GM21717 (cell line): Measurements from ENCODE around the gene WEE2.
"Not testable (repeated sequence)": the region's sequence is repeated elsewhere in the genome, so short reads cannot be mapped to it uniquely, and the experiment has no call there.

Experiments used
- ATAC-seq: cut with Tn5 transposase; IDR thresholded peaks from one replicate; pipeline ENCODE4 v1.9.1; 2021; ENCODE audit warnings: mild to moderate bottlenecking, moderate library complexity; ENCODE audit not compliant: unreplicated experiment

The WEE2 gene

DNA sequence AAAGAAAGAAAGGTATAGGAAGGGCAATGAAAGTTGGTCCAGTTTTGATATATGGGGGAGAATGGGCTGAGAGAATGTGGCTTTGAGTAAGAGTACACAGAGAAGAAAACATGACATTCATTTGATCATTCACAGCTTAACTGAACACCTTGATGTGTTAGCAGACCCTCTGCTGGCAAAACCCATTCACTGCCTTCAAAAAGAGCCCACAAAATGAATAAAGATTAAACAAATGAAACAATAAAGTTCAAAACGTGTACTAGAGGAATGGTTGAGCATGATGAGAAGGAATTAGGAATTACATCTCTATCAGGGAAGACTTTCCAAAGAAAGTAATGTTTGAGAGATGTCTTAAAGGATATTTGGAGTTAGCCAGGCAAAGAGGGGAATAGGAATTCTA is 2.1 kb downstream of the WEE2 start:
- ATAC-seq: no peak

DNA sequence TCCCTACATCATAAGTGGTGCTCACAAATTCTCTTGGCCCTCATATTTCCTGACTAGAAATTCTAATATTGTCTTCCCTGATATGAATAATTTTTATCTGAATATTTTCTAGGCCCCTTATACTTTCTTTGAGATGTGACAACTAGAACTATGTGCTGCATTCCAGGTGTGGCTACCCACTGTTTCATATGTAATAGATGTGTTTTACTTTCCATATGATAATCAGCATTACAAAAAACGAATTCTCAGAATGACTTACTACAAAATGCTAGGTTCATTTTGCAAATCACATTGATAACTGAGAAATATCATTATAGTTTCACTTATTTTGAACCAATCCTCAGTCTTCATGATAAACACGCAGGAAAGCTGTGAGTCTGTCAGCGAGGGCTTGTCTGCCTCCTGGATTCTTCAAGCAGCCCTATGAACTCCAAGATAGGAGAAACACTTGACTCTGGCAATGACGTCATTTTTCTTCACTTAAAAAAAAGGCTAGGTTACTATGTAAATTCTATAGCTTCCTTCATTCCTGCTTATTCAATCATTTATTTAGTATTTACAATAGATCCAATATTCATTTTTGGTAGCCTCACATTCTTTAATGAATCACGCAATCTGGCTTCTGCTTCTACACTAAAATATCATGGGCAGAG is 4.6 kb downstream of the WEE2 start:
- no peak for ATAC-seq

DNA sequence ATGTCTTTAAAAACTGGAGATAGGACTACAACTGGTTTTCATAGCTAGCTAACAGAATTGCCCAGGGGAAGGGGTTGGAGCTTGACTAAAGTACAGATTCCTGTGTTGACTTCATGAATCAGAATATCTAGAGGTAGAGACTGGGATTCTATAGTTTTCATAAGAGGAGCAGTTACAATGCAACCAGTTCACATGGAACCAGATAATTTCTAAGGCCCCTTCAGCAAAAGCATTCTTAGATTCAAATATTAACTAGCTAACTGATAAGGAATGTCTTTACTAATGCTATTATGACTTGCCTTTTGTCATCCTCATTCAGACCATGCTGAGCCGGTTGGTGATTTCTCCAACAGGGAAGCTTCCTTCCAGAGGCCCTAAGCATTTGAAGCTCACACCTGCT is 5.7 kb downstream of the WEE2 start:
- no peak for ATAC-seq

DNA sequence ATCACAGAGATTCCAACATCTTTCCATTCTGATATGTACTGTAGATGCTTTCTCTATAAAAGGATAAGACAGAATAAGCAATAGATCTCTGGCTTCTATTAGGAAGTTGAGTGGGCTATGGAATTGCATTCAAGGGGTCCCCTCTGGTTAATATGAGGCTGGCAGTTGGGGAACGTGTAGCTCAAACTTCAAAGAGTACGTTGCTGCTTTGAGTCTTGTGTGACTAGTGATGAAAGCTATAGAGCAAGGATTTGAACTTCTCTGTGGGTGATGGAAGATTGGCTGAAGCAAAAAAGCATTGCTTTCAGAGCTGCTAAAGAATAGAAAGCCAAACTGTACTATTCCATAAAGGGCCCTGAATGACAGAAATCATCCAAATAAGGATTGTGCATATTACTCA is 6.4 kb downstream of the WEE2 start:
- no peak for ATAC-seq

DNA sequence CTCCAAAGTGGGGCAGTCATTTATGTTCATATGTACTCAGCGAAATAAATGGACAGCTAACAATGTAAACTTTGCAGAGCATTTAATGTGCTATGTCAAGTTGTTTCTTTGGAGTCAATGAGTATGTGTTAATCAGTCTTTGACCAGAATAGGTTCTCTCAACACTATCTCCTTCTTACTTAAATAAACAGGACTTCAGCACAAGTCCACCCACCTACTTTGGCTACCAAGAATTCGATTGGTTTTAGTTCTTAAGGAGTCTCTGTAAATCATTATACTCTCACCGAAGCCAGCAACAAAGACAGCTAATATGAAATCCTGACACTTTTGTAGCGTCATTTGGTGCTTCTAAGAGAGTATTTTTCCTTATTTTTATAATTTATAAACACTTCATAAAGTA is 6.9 kb downstream of the WEE2 start:
- ATAC-seq: no peak

DNA sequence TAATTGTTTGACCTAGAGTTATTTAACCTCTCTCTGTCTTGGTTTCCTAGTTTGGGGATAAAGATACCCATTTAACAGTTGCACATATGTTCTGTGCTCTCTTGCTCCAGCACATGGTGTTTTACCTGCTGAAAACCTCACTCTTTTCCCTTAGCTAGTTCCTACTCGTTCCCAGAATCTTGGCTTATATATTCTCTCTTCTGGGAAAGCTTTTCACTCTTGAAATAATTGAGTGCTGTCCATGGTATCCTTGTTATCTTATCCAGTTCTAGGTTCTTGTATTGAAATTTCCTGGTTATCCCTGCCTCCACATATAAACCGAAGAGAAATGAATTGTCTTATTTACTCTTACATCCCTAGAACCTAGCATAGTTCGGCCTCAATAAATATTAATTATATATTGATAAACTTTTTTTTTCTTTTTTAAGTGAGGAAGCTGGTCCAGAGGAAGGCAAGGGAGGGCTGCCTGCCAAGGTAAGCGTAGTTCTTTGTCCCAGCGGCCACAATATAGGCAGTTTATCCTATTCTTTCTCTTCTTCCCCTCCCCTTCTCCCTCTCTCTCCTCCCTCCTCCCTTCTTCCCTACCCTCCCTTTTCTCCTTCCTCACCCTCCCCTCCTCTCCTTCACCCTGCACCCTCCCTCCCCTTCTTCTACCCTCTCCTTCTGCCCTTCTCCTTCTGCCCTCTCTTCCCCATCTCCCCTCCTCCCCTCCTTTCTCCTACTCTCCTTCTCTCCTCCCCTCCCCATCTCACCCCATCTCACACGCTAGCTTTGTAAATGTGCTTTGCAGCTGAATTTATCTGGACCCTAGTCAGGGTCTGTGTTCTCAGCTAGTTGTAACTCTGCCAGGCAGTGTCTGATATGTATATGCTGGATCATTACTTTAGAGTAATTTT is 7.9 kb downstream of the WEE2 start:
- no peak for ATAC-seq

DNA sequence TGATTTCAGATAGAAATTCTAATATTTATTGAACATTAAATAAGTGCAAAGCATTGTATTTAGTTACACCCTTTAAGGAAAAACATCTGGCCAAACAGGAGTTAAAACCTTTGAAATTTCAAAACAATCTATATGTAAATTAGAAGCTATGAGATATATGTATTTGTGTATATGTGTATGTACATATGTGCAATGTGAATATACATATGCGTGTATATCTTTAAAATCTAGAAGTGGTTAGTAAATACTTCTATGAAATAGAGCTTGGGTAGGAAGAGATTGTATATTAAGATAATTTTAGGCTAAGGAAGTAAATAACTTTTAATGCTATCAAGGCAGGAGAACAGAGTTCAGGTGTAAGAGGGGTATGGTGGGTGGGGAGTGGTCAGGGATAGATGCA is 9.3 kb downstream of the WEE2 start:
- no peak for ATAC-seq

DNA sequence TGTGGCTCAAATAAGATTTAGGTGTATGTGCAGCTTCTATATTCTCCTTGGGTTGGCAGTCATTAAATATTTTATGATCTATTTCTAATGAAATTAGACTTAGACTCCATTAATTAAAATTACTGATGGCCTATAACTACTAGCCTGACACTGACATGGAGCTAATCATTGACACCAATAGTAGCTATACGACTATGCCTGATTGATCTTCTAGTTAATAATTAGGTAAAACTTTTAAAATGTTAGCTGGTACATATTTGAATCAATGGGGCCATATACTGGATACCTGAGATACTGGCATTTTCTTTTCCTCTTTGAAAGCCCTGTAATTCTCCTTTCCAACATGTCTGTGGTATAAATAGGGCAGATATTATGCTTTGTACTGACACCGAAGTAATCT is 14.4 kb downstream of the WEE2 start:
- no peak for ATAC-seq

DNA sequence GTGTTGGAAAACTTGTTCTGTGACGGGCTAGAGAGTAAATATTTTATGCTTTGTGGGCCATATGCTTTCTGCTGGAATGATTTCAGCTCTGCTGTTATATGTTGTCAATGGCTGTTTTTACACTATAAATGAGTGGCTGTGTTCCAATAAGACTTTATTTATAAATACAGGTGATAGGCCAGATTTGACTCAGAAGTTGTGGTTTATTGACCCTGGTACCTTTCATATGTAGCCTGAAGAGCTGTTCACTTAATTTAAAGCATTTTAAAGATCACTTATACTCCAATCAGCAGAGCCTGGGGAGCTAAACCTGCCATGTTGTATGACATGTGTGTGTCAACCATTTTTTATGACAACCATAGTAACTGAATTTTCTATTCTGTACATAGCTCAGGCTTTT is 20.9 kb downstream of the WEE2 start:
- ATAC-seq: no peak

DNA sequence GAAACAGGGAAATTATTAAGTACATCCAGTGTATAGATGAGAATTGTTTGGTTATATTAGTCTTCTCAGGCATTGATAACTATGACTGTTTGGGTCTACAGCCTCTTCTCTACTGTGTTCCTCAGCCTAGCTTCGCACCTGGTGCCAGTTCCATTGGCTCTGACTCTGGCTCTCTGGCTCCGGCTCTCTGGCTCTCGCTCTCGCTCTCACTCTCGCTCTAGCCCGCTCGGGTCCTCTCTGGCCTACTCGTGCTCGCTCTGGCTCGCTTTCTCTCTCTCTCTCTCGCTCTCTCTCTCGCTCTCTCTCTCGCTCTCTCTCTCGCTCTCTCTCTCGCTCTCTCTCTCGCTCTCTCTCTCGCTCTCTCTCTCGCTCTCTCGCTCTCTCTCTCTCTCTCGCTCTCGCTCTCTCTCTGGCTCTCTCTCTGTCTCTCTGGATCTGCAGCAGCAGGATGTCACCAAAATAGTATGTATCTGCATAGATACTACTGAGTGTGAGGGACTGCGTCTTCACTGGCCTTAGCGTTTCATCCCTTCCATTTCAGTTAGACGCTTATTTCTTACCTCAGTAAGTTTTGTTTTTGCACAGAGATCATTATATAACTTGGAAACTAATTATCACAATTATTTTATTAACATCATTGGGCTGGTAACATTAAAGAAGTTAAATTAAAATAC is 23.5 kb downstream of the WEE2 start:
- no peak for ATAC-seq

DNA sequence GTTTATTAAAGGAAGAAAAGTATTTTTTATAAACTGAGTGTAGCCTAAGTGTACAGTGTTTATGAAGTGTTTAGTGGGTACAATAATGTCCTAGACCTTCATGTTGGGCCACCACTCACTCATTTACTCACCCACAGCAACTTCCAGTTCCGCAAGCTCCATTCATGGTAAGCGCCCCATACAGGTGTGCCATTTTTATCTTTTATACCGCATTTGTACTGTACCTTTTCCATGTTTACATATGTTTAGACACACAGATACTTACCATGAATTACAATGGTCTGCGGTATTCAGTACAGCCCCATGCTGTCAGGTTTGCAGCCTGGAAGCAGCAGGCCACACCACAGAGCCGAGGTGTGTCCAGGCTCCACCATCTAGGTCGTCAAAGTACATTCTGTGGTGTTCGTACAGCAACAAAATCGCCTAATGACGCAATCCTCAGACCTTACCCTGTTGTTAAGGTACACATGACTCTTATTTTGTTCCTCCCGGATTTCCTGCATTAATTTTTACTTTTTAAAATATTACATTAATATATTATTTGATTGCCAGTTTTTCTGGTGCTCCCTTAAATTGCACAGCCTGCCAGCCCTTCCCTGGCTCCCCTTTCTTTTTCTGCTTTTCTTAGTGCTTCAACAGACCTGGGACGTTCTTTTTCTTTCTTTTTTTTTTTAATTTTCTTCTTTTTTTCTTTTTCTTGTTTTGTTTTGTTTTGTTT is 29.1 kb downstream of the WEE2 start:
- ATAC-seq: no peak

DNA sequence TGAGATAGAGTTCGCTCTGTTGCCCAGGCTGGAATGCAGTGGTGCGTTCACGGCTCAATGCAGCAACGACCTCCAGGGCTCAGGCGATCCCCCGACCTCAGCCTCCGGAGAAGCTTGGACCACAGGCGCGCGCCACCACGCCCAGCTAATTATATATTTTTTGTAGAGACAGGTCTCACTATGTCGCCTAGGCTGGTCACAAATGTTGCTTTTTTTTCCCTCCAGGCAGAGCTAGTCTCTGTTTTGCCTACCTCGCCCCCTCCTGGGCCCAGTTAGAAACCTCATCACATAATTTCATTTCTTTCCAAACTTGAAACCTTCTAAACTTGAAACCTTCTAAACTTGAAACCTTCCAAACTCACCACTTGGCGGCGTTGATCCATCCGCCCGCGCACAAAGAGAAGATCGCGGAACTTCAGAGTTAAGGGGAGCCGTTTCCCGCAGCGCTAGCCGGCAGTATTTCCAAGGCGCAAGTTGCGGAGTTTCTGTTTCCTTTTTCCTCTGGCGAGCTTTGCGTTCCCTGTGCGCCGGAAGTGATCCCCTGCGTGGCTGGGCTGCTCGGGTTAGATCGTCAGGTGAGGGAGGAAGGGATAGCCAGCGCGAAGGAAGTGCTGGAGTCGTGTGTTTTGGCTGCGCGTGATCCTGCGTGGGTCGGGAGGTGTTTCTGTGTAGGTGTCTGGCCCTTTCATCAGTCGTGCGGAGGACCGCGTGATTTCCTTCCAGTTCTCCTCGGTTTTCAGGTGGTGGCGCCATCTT is 29.9 kb downstream of the WEE2 start, which contains the start of gene SSBP1:
Gene SSBP1 (plus strand): TSS at position 523 of the 756 bp plus-strand sequence. CDS start 809 bp downstream, outside the sequence.
- peak; percentile 92 for ATAC-seq

DNA sequence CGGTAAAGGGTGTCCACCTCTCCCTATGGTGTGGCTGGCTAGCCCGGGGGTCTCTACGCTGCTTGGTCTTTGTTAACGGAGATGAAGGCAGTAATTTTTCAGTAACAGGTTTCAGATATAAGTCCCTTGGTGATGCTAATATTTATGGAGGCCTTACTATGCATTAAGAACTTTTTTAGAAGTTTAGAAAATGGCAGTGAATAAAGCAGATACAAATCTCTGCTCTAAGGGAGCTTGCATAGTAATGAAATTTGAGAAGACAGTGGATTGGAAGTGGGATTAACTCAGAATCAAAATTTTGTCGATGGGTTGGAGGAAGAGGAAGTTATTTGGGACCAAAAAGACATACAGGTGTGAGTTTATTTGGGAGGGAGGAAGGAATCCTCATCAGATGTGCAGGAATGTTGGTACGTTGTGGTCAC is 30.4 kb downstream of the WEE2 start:
- ATAC-seq: no peak

DNA sequence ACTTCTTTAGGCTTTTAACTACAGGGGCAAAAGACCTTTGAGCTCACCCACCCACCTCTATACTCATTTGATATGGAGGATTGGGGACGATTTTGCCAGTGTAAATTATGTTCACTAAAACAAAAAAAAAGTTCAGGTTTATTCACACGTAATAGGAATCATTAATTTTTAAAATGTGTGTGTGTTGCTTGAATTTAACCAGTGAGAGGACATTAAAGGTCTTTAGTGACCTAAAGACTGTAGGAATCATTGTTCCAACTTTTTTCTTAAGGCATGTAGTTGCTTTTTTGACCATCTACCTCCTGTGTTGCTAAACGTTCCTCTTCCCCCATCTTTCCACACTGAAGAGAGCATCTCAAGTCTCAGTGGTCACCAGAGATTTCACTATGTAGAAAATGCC is 31.1 kb downstream of the WEE2 start:
- no peak for ATAC-seq

DNA sequence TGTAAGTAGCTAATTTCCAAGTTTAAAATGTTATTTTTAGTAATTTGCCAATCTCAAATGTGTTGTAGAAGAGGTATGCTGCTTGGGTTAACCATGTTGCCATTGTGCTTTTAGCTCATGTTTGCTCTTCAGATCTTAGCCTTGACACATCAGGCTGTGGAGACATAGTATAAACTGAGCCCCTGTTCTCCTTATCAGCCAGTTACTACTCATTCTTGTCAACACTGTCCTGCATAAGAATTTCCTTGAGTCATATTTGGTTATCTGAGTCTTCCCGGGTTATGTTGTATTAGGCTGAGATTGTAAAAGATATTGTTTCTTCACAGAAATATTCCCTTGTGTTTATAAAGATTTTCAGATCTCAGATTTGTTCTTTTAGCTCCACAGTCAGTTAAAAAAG is 34.1 kb downstream of the WEE2 start:
- no peak for ATAC-seq

DNA sequence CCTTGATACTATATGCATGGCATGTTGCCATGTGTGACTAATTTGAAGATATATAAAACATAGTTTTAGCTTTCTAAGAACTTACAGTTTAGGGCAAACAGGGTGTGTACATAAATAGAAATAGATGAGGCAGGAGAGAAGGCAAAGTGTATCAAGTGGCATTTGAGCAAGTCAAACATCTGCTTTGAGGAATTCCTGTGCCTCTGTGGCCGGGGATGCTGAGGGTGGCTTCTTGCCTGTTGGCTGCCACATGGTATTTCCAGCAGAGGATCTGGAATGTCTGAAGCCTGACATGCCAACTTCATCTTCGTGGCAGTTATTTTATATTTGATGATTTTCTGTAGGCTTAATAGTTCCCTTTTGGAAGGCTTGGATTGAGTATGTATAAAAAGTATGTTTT is 36.0 kb downstream of the WEE2 start:
- no peak for ATAC-seq

DNA sequence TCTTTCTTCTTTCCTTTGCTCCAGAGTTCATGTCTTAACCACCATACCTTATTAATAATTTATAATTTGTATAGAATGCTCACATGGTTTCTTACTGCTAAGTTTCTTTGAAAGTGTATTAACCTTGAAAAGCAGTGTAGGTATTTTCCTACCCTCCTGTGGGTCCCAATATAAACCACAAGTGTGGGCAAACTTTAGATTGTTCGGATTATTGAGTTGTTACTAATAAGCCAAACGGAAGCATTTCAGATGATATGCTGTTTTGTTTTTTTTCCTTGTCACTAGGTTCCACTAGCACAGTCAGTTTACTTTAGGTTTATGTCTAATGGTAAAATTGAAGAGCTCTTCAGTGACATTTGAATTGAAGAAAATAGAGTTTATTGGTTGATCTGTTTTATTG is 40.2 kb downstream of the WEE2 start:
- ATAC-seq: no peak

DNA sequence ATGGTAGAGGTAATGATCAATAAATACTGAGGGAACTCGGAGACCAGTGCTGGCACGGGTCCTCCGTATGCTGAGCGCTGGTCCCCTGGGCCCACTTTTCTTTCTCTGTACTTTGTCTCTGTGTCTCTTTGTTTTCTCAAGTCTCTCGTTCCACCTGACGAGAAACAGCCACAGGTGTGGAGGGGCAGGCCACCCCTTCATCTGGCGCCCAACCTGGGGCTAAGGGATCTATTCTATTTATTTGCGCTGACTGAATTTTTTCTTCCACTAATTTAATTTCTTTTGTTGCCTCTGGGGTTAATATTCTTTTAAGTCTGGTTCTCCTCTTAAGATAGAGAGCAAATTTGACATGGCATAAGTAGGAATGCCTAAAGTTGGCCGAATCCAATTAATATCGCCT is 43.8 kb downstream of the WEE2 start:
- ATAC-seq: not testable (repeated sequence)

DNA sequence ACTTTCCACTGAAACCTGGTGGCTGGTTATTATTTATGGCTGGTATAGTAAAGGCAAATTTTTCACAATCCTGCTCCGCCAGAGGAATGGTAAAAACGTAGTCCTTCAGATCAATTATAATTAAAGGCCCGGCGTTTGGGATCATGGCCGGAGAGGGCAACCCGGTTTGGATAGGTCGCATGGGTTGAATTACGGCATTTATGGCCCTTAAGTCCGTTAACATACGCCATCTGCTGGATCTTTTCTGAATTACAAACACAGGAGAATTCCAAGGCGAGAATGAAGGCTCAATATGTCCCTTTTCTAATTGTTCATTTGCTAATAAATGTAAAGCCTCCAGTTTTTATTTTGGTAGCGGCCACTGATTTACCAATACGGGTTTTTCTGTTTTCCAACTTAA is 44.5 kb downstream of the WEE2 start:
- no peak for ATAC-seq

DNA sequence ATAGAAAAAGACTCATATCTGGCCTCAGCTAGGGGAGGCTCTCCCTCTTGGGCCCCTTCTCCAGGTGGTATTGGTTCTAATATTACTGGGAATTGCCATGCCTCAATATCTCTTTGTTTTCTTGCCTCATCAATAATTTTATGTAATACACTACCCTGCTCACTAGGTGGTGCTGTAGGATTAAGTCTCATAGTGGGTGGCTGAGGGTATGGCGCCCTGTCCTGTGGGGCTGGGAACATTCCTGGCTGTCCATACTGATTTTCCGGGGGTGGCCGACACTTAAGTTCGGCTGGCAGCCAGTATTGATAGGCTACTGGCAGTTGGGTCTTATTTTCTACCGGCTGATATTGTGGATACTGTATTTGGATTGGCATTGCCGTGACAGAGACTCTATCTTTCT is 46.8 kb downstream of the WEE2 start:
- no peak for ATAC-seq
